Hematopoietic multipotent progenitor cell treated with erythropoietin and hydrocortisone succinate and interleukin-3 and kit ligand, for 15 days (in vitro differentiated cells): ENCODE results near the gene ANO4.
"Not testable (repeated sequence)": the region's sequence is repeated elsewhere in the genome, so short reads cannot be mapped to it uniquely, and the experiment has no call there.

Experiments used
- DNase-seq: peaks from one replicate; pipeline ENCODE4 v3.0.0-alpha.2; 2015; ENCODE audit warnings: low spot score

The ANO4 gene

GRCh38 chr12:100875156-100875555 lies 80.6 kb downstream of the ANO4 start:
- DNase-seq, result no peak

GRCh38 chr12:100875771-100876170 lies 81.2 kb downstream of the ANO4 start:
- no peak for DNase-seq

- DNase-seq, result no peak
Measured at GRCh38 chr12:100877776-100878175, 83.2 kb downstream of the ANO4 start.

GRCh38 chr12:100895192-100895591 lies 100.6 kb downstream of the ANO4 start:
- no peak for DNase-seq

- no peak for DNase-seq
Measured at GRCh38 chr12:100896192-100896591, 101.6 kb downstream of the ANO4 start.

GRCh38 chr12:100897240-100897639 lies 102.7 kb downstream of the ANO4 start:
- DNase-seq, result no peak

- no peak for DNase-seq
Measured at GRCh38 chr12:100899301-100899700, 104.7 kb downstream of the ANO4 start.

- DNase-seq, result no peak
Measured at GRCh38 chr12:100900808-100901207, 106.2 kb downstream of the ANO4 start.

GRCh38 chr12:100901266-100901665 lies 106.7 kb downstream of the ANO4 start:
- no peak for DNase-seq

- no peak for DNase-seq
Measured at GRCh38 chr12:100904270-100904669, 109.7 kb downstream of the ANO4 start.

- no peak for DNase-seq
Measured at GRCh38 chr12:100908501-100908900, 113.9 kb downstream of the ANO4 start.

GRCh38 chr12:100913872-100914592 lies 119.5 kb downstream of the ANO4 start:
- no peak for DNase-seq

GRCh38 chr12:100919116-100919515 lies 124.5 kb downstream of the ANO4 start:
- DNase-seq, result no peak

GRCh38 chr12:100920493-100920892 lies 125.9 kb downstream of the ANO4 start:
- no peak for DNase-seq

- no peak for DNase-seq
Measured at GRCh38 chr12:100926669-100927248, 132.2 kb downstream of the ANO4 start.

GRCh38 chr12:100927826-100928225 lies 133.2 kb downstream of the ANO4 start:
- DNase-seq, result no peak

- DNase-seq, result no peak
Measured at GRCh38 chr12:100932571-100932970, 138.0 kb downstream of the ANO4 start.

- not testable (repeated sequence) for DNase-seq
Measured at GRCh38 chr12:100933531-100933930, 139.0 kb downstream of the ANO4 start.

- no peak for DNase-seq
Measured at GRCh38 chr12:100935929-100936328, 141.4 kb downstream of the ANO4 start.

- no peak for DNase-seq
Measured at GRCh38 chr12:100936661-100937060, 142.1 kb downstream of the ANO4 start.

- no peak for DNase-seq
Measured at GRCh38 chr12:100940503-100940902, 145.9 kb downstream of the ANO4 start.

- DNase-seq, result no peak
Measured at GRCh38 chr12:100942984-100943749, 148.6 kb downstream of the ANO4 start.

GRCh38 chr12:100951756-100952155 lies 157.2 kb downstream of the ANO4 start:
- DNase-seq, result no peak
